GM12878 (cell line): Measurements from ENCODE around the gene NME8. TPM values are rescaled to one million over a fixed set of nuclear protein-coding genes. Genes with fewer than 3 reads are reported as not detected.

Experiments
- ATAC-seq: fragments of 200-7000 bp; cut with Tn5 transposase; 3 replicates; pipeline ENCODE4 v1.9.1; 2020; ENCODE audit warnings: mild to moderate bottlenecking, moderate library complexity
- BruUV-seq: library from RNA; stranded (reverse); fragments of 400-500 nt; replicated peaks from 2 replicates; lab custom pipeline; 2021; lab: Mats Ljungman, UMichigan
- CTCF ChIA-PET: fragments of 300-600 bp; sonication (Branson Sonifier 250); formaldehyde crosslinking; extraction: SDS; loops from one replicate; lab custom pipeline; 2021; ENCODE audit warnings: inconsistent platforms; lab: Yijun Ruan, JAX
- POLR2A ChIA-PET: fragments of 350-600 bp; formaldehyde crosslinking; extraction: SDS; loops from one replicate; lab custom pipeline; 2021; ENCODE audit warnings: inconsistent platforms; lab: Charles Lee
- RAD21 ChIA-PET: fragments of 300-600 bp; sonication (Branson Sonifier 250); formaldehyde crosslinking; loops from one replicate; lab custom pipeline; 2023; ENCODE audit warnings: antibody characterized with exemption; ENCODE audit not compliant: unreplicated experiment; lab: Charles Lee
- SMC1A ChIA-PET: fragments of 300-600 bp; sonication (Branson Sonifier 250); formaldehyde crosslinking; loops from one replicate; lab custom pipeline; 2023; ENCODE audit not compliant: unreplicated experiment, uncharacterized antibody; lab: Charles Lee
- DNase-seq: peaks from one replicate; pipeline ENCODE4 v3.0.0-alpha.2; 2011; ENCODE audit warnings: low read depth, low spot score
- FAIRE-seq: peaks from 3 replicates; lab custom pipeline; 2011; peaks lifted over from hg19 to GRCh38; lab: Jason Lieb, UNC
- H2AFZ ChIP-seq: 2 replicates; pipeline ENCODE4 v1.6.0; 2011; ENCODE audit warnings: low read depth, low read length, control low read depth; ENCODE audit not compliant: control insufficient read depth
- H3K27ac ChIP-seq: 2 replicates; pipeline ENCODE4 v1.5.1; 2011; ENCODE audit warnings: control low read depth; ENCODE audit not compliant: control insufficient read depth, insufficient read depth
- H3K27me3 ChIP-seq, 2 experiments: replicated peaks in 1 of 2; 2 replicates each; pipeline versions ENCODE4 v1.6.0 to v1.6.1; 2011; ENCODE audit warnings: low read length in 1 of 2; ENCODE audit not compliant: control insufficient read depth in 2 of 2, insufficient read depth in 2 of 2
- H3K36me3 ChIP-seq, 2 experiments: 2 replicates each; pipeline ENCODE4 v1.5.1; 2011; ENCODE audit warnings: low read length in 1 of 2; ENCODE audit not compliant: control insufficient read depth in 2 of 2, insufficient read depth in 2 of 2
- H3K4me1 ChIP-seq: 2 replicates; pipeline ENCODE4 v1.6.1; 2011; ENCODE audit warnings: mild to moderate bottlenecking, low read length, moderate library complexity, mixed read lengths; ENCODE audit not compliant: control insufficient read depth, insufficient read depth
- H3K4me2 ChIP-seq: 2 replicates; pipeline ENCODE4 v1.6.0; 2011; ENCODE audit warnings: control low read depth; ENCODE audit not compliant: control insufficient read depth, insufficient read depth
- H3K4me3 ChIP-seq: fragments of 200-600 bp; sonication (generic); 2 replicates; pipeline ENCODE4 v1.5.1; 2016
- H3K79me2 ChIP-seq: 2 replicates; pipeline ENCODE4 v1.6.0; 2011; ENCODE audit warnings: low read length; ENCODE audit not compliant: control insufficient read depth, insufficient read depth
- H3K9ac ChIP-seq: 2 replicates; pipeline ENCODE4 v1.8.0; 2011; ENCODE audit warnings: low read length, control low read depth, mixed read lengths; ENCODE audit not compliant: control insufficient read depth, insufficient read depth
- H3K9me3 ChIP-seq: replicated peaks from 3 replicates; pipeline ENCODE4 v1.5.1; 2011; ENCODE audit warnings: mild to moderate bottlenecking, low read length; ENCODE audit not compliant: control insufficient read depth, insufficient read depth
- H4K20me1 ChIP-seq: 2 replicates; pipeline ENCODE4 v1.6.0; 2011; ENCODE audit not compliant: control insufficient read depth, insufficient read depth
- BMI1 ChIP-seq: fragments of 450-650 bp; IDR thresholded peaks from 2 replicates; pipeline ENCODE4 v1.6.1; 2016; ENCODE audit warnings: mild to moderate bottlenecking, moderate library complexity, borderline replicate concordance
- GABPA ChIP-seq: IDR thresholded peaks from 2 replicates; pipeline ENCODE4 v1.6.1; 2014; ENCODE audit warnings: antibody characterized with exemption, low read depth, mild to moderate bottlenecking, inconsistent platforms
- HDGF ChIP-seq: fragments of 450-650 bp; IDR thresholded peaks from 2 replicates; pipeline ENCODE4 v1.6.1; 2016; ENCODE audit warnings: antibody characterized with exemption
- IRF4 ChIP-seq: IDR thresholded peaks from 2 replicates; pipeline ENCODE4 v1.6.1; 2011; ENCODE audit warnings: low read depth, low read length
- KLF5 ChIP-seq: fragments of 450-650 bp; IDR thresholded peaks from 2 replicates; pipeline ENCODE4 v1.6.1; 2014; ENCODE audit warnings: mild to moderate bottlenecking; ENCODE audit not compliant: partially characterized antibody
- NFYB ChIP-seq: IDR thresholded peaks from 2 replicates; pipeline ENCODE4 v1.6.1; 2011; ENCODE audit warnings: low read depth, mild to moderate bottlenecking, low read length, improper control_type of control experiment, moderate library complexity; ENCODE audit not compliant: insufficient read depth
- POLR2AphosphoS5 ChIP-seq: IDR thresholded peaks from 2 replicates; pipeline ENCODE4 v1.6.1; 2011; ENCODE audit warnings: mild to moderate bottlenecking, low read length, inconsistent platforms
- RAD21 ChIP-seq: IDR thresholded peaks from 2 replicates; pipeline ENCODE4 v1.6.1; 2011; ENCODE audit warnings: mild to moderate bottlenecking, low read depth, low read length, moderate library complexity; ENCODE audit not compliant: insufficient read depth
- RUNX3 ChIP-seq: IDR thresholded peaks from 2 replicates; pipeline ENCODE4 v1.6.1; 2012; ENCODE audit warnings: low read length, inconsistent platforms
- SP1 ChIP-seq: IDR thresholded peaks from one replicate; pipeline ENCODE4 v1.6.1; 2011; ENCODE audit warnings: low read depth, low read length
- SREBF2 ChIP-seq: IDR thresholded peaks from 2 replicates; pipeline ENCODE4 v1.6.1; 2012; ENCODE audit warnings: mild to moderate bottlenecking, low read length
- ZNF274 ChIP-seq: IDR thresholded peaks from one replicate; pipeline ENCODE4 v1.8.0; 2011; ENCODE audit not compliant: insufficient read length, insufficient read depth
- WGBS: methylation state at CpG from one replicate; pipeline ENCODE4 v1.1.6; 2016; ENCODE audit warnings: low lambda C conversion rate; ENCODE audit not compliant: insufficient replicate concordance, insufficient coverage; ENCODE audit errors: missing lambda C conversion rate; 5-methylcytosine and 5-hydroxymethylcytosine counted together
- in situ Hi-C: fragments of 300-500 bp; cut with MboI; formaldehyde crosslinking; loops from 9 replicates; pipeline ENCODE4 v1.14.3; 2018; ENCODE audit warnings: mixed read lengths
- intact Hi-C: fragments of 100-400 bp; cut with micrococcal nuclease; formaldehyde crosslinking; loops from one replicate; pipeline ENCODE4 v1.14.2; 2022; ENCODE audit not compliant: unreplicated experiment
- polyA plus RNA-seq, 11 experiments: library from polyadenylated mRNA; depleted of rRNA in 4 of 11; unstranded in 6 of 11; stranded (reverse) in 5 of 11; fragments of >200 nt; fragmentation: Nextera tagmentation in 4 of 11; fragmentation: Illumina TruSeq in 1 of 11; extraction: Ambion mirVana in 4 of 11; extraction: Trizol in 1 of 11; gene quantifications; 1 replicate in 1 of 11; 2 replicates in 10 of 11; pipeline versions ENCODE4 v1.2.1 to v1.2.3, GENCODE V29; 2011 to 2016; ENCODE audit warnings: inconsistent platforms in 2 of 11, missing spikeins in 2 of 11, low read depth in 1 of 11
- total RNA-seq, 4 experiments: library from RNA; depleted of rRNA in 3 of 4; stranded (reverse); fragments of >200 nt in 3 of 4; fragmentation: Illumina TruSeq in 1 of 4; extraction: Trizol in 1 of 4; gene quantifications; 2 replicates each; pipeline versions ENCODE4 v1.2.1 to v1.2.3, GENCODE V29; 2013 to 2021
- TF ChIP-seq, protein P1 (sequence below): fragments of 450-650 bp; IDR thresholded peaks from 2 replicates; pipeline ENCODE4 v1.6.1; 2017; ENCODE audit warnings: mild to moderate bottlenecking, moderate library complexity
- TF ChIP-seq, protein P2 (sequence below): fragments of 450-650 bp; formaldehyde crosslinking; IDR thresholded peaks from 2 replicates; pipeline ENCODE4 v1.4.0; 2020; ENCODE audit warnings: mild to moderate bottlenecking, moderate library complexity
- TF ChIP-seq, protein P3 (sequence below): fragments of 450-650 bp; formaldehyde crosslinking; IDR thresholded peaks from 2 replicates; pipeline ENCODE4 v1.4.0; 2022; ENCODE audit warnings: mild to moderate bottlenecking, moderate library complexity

The NME8 gene
- total and polyA plus RNA-seq, 10 of the 15 experiments (the other 5 are each of a cell fraction or from before 2014, with no cell fraction given), result 0.03 to 3.5 (median 0.52) TPM; not detected in 2

DNA sequence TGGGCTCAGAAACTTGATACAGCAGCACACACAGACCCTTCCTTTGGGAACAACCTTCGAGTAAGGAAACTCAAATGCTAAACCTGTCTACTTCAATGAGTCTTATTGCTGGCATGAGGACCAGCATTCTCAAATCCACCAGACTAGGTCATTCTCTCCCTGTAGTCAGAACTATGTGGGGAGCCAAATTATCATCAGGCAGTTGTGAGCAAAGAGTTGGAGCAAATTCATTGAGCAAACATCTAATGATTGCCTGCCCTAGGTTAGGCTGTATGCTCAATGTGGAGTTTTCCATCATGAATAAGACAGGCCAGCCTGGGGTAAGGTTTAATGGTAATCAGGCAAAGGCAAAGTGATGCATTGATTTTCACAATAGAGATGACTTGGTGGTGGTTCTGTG is 75.6 kb downstream of the NME8 start:
- RAD21 ChIA-PET, result interaction anchor here (1.7 kb wide), 1 partner anchor 15 kb away, joined by 4 read pairs; no protein-coding TSS in a partner anchor
- Histone ChIP-seq H4K20me1 (no peaks in the 10 kb centered on the region), H3K27me3 (no peaks in the 10 kb centered on the region), H3K36me3 (no peaks in the 10 kb centered on the region), H3K4me1 (peaks cover 5% of the 10 kb centered on the region; the same call in 1 of the 2 replicates), H3K4me2 (no peak overlapping the region), H3K27ac (no peak overlapping the region), H3K9ac (no peak overlapping the region), H3K9me3 (peaks cover 8% of the 10 kb centered on the region; the same call in 2 of the 3 replicates), H3K79me2 (peaks cover 3% of the 10 kb centered on the region; the same call in 1 of the 2 replicates), H2AFZ (no peak overlapping the region), H3K4me3 (no peak overlapping the region)
- in situ Hi-C loops, result no loop called here
- SMC1A ChIA-PET, result interaction anchor here (1.9 to 2.5 kb wide), 2 partner anchors 9 to 20 kb away, joined by 7 to 9 read pairs; no protein-coding TSS in a partner anchor
- ATAC-seq (no peak), FAIRE-seq (no peak), DNase-seq (no peak)
- CTCF ChIA-PET, result interaction anchor here (0.9 kb wide), 1 partner anchor 12 kb away, joined by 3 read pairs; no protein-coding TSS in a partner anchor
- no TSS peak for BruUV-seq
- WGBS, result 4% methylated on average over 1 of the region's 1 CpG
- POLR2A ChIA-PET, result no interaction called here
- intact Hi-C loops, result no loop called here
- TF ChIP-seq, protein P1, sequence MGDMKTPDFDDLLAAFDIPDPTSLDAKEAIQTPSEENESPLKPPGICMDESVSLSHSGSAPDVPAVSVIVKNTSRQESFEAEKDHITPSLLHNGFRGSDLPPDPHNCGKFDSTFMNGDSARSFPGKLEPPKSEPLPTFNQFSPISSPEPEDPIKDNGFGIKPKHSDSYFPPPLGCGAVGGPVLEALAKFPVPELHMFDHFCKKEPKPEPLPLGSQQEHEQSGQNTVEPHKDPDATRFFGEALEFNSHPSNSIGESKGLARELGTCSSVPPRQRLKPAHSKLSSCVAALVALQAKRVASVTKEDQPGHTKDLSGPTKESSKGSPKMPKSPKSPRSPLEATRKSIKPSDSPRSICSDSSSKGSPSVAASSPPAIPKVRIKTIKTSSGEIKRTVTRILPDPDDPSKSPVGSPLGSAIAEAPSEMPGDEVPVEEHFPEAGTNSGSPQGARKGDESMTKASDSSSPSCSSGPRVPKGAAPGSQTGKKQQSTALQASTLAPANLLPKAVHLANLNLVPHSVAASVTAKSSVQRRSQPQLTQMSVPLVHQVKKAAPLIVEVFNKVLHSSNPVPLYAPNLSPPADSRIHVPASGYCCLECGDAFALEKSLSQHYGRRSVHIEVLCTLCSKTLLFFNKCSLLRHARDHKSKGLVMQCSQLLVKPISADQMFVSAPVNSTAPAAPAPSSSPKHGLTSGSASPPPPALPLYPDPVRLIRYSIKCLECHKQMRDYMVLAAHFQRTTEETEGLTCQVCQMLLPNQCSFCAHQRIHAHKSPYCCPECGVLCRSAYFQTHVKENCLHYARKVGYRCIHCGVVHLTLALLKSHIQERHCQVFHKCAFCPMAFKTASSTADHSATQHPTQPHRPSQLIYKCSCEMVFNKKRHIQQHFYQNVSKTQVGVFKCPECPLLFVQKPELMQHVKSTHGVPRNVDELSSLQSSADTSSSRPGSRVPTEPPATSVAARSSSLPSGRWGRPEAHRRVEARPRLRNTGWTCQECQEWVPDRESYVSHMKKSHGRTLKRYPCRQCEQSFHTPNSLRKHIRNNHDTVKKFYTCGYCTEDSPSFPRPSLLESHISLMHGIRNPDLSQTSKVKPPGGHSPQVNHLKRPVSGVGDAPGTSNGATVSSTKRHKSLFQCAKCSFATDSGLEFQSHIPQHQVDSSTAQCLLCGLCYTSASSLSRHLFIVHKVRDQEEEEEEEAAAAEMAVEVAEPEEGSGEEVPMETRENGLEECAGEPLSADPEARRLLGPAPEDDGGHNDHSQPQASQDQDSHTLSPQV, result no peak
- TF ChIP-seq KLF5 (no peak), SREBF2 (no peak), SP1 (no peak), IRF4 (no peak), HDGF (no peak), NFYB (no peak), POLR2AphosphoS5 (no peak), ZNF274 (no peak), RUNX3 (no peak), RAD21 (no peak), BMI1 (no peak), GABPA (no peak)
- TF ChIP-seq, protein P2, sequence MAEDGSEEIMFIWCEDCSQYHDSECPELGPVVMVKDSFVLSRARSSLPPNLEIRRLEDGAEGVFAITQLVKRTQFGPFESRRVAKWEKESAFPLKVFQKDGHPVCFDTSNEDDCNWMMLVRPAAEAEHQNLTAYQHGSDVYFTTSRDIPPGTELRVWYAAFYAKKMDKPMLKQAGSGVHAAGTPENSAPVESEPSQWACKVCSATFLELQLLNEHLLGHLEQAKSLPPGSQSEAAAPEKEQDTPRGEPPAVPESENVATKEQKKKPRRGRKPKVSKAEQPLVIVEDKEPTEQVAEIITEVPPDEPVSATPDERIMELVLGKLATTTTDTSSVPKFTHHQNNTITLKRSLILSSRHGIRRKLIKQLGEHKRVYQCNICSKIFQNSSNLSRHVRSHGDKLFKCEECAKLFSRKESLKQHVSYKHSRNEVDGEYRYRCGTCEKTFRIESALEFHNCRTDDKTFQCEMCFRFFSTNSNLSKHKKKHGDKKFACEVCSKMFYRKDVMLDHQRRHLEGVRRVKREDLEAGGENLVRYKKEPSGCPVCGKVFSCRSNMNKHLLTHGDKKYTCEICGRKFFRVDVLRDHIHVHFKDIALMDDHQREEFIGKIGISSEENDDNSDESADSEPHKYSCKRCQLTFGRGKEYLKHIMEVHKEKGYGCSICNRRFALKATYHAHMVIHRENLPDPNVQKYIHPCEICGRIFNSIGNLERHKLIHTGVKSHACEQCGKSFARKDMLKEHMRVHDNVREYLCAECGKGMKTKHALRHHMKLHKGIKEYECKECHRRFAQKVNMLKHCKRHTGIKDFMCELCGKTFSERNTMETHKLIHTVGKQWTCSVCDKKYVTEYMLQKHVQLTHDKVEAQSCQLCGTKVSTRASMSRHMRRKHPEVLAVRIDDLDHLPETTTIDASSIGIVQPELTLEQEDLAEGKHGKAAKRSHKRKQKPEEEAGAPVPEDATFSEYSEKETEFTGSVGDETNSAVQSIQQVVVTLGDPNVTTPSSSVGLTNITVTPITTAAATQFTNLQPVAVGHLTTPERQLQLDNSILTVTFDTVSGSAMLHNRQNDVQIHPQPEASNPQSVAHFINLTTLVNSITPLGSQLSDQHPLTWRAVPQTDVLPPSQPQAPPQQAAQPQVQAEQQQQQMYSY, result no peak
- TF ChIP-seq, protein P3, sequence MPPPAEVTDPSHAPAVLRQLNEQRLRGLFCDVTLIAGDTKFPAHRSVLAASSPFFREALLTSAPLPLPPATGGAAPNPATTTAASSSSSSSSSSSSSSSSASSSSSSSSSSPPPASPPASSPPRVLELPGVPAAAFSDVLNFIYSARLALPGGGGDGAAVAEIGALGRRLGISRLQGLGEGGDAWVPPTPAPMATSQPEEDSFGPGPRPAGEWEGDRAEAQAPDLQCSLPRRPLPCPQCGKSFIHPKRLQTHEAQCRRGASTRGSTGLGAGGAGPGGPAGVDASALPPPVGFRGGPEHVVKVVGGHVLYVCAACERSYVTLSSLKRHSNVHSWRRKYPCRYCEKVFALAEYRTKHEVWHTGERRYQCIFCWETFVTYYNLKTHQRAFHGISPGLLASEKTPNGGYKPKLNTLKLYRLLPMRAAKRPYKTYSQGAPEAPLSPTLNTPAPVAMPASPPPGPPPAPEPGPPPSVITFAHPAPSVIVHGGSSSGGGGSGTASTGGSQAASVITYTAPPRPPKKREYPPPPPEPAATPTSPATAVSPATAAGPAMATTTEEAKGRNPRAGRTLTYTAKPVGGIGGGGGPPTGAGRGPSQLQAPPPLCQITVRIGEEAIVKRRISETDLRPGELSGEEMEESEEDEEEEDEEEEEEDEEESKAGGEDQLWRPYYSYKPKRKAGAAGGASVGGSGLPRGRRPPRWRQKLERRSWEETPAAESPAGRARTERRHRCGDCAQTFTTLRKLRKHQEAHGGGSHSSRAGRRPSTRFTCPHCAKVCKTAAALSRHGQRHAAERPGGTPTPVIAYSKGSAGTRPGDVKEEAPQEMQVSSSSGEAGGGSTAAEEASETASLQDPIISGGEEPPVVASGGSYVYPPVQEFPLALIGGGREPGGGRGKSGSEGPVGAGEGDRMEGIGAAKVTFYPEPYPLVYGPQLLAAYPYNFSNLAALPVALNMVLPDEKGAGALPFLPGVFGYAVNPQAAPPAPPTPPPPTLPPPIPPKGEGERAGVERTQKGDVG (CRISPR knock-in tag), result no peak
